Upper lobe of right lung (tissue), 1 donor: ENCODE data around the gene ANO5. TPM values are rescaled to one million over a fixed set of nuclear protein-coding genes. Genes with fewer than 3 reads are reported as not detected.
A peak's percentile ranks its signal among the peaks of the same experiment; 100 is the strongest.
"Not testable (repeated sequence)": the region's sequence is repeated elsewhere in the genome, so short reads cannot be mapped to it uniquely, and the experiment has no call there.

Experiments used
- ATAC-seq: fragments of 200-7000 bp; cut with Tn5 transposase; one replicate; pipeline ENCODE4 v1.9.1; 2020; ENCODE audit warnings: mild to moderate bottlenecking, moderate library complexity
- DNase-seq: peaks from one replicate; pipeline ENCODE4 v3.0.0-alpha.2; 2020
- H3K27ac ChIP-seq: fragments of 200-600 bp; one replicate; pipeline ENCODE4 v1.8.0; 2022
- H3K27me3 ChIP-seq: fragments of 200-600 bp; one replicate; pipeline ENCODE4 v1.8.0; 2022; ENCODE audit warnings: mild to moderate bottlenecking
- H3K36me3 ChIP-seq: fragments of 200-600 bp; one replicate; pipeline ENCODE4 v1.8.0; 2022
- H3K4me1 ChIP-seq: fragments of 200-600 bp; one replicate; pipeline ENCODE4 v1.8.0; 2022
- H3K4me3 ChIP-seq: fragments of 200-600 bp; one replicate; pipeline ENCODE4 v1.8.0; 2022; ENCODE audit warnings: mild to moderate bottlenecking
- H3K9me3 ChIP-seq: fragments of 200-600 bp; one replicate; pipeline ENCODE4 v1.8.0; 2022
- CTCF ChIP-seq: fragments of 200-600 bp; IDR thresholded peaks from one replicate; pipeline ENCODE4 v1.8.0; 2022; ENCODE audit warnings: antibody characterized with exemption
- intact Hi-C: fragments of 100-400 bp; cut with DNase I; formaldehyde crosslinking; loops from one replicate; pipeline ENCODE4 v1.11.0; 2022
- total RNA-seq: library from RNA; stranded (reverse); fragmentation: NEBNext Ultra II Directional; extraction: Animal tissue kit (Norgen Biotek cat#: 25700); gene quantifications from one replicate; pipeline ENCODE4 v1.2.1, GENCODE V29; 2021
- donor health status: DM: no; HTN: yes; CAD: no; lungs with severe emphysema.

The ANO5 gene
- total RNA-seq, 1 donor from 2014 or later: 5.9 TPM

DNA sequence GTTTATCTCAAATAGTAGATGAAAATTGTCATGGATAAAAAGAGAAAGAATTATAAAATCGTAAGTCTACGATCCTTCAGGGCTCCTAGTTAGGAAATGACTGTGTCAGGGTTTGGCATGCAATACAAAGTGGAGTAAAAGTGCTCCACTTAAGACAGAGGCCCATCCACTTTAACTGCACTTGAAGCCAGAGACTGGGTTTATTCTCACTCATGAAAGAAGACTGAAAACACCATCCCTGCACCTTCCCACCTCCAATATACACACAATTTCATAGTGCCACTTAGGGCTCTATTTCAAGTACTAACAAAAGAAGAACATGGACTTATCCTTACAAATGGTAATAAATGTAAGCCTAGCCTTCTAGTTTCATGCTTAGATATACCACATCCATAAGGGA lies 70.7 kb downstream of the ANO5 start:
- no peaks in the 10 kb centered on the region for H3K36me3 ChIP-seq
- intact Hi-C loops: no loop called here
- H3K27ac ChIP-seq: no peak overlapping the region
- peak; percentile 83 for ATAC-seq
- H3K4me1 ChIP-seq: no peaks in the 10 kb centered on the region
- DNase-seq: no peak
- H3K9me3 ChIP-seq: no peaks in the 10 kb centered on the region
- no peak overlapping the region for H3K4me3 ChIP-seq
- TF ChIP-seq CTCF: no peak
- H3K27me3 ChIP-seq: no peaks in the 10 kb centered on the region

- H3K27ac ChIP-seq, H3K9me3 ChIP-seq, intact Hi-C loops, H3K4me3 ChIP-seq, DNase-seq, H3K36me3 ChIP-seq, ATAC-seq, H3K4me1 ChIP-seq, H3K27me3 ChIP-seq: not testable (repeated sequence)
Measured at GRCh38 chr11:22268983-22269624, 76.2 kb downstream of the ANO5 start.

DNA sequence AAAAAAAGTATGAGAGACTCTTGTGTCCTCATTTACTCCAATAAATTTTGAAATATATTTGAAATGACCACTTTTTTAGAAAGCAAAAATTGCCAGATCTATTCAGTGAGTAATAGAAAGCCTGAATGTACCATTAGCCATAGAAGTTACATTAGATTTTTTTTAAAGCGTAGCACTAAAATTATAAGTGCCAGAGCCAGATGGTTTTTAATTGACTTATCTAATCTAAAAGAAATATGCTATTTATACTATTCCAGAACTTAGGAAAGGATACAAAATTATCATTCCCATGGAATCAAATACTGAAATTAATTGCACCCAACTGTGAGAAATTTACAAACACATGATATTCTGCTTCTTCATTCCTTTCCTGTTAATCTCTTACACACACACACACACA lies 80.9 kb downstream of the ANO5 start:
- H3K27ac ChIP-seq: no peak overlapping the region
- H3K9me3 ChIP-seq: no peaks in the 10 kb centered on the region
- no peaks in the 10 kb centered on the region for H3K27me3 ChIP-seq
- DNase-seq (no peak), ATAC-seq (no peak)
- H3K36me3 ChIP-seq: no peaks in the 10 kb centered on the region
- intact Hi-C loops: no loop called here
- peaks cover 6% of the 10 kb centered on the region for H3K4me1 ChIP-seq
- no peak for TF ChIP-seq CTCF
- no peak overlapping the region for H3K4me3 ChIP-seq

- no peak for TF ChIP-seq CTCF
- Histone ChIP-seq H3K27ac (no peak overlapping the region), H3K27me3 (no peaks in the 10 kb centered on the region), H3K4me3 (no peak overlapping the region), H3K4me1 (peaks cover 6% of the 10 kb centered on the region), H3K9me3 (no peaks in the 10 kb centered on the region), H3K36me3 (no peaks in the 10 kb centered on the region)
- ATAC-seq (no peak), DNase-seq (no peak)
- intact Hi-C loops: no loop called here
Measured at GRCh38 chr11:22275600-22275999, 82.7 kb downstream of the ANO5 start.

GRCh38 chr11:22276535-22276934 lies 83.7 kb downstream of the ANO5 start:
- no peaks in the 10 kb centered on the region for H3K9me3 ChIP-seq
- no peaks in the 10 kb centered on the region for H3K36me3 ChIP-seq
- peaks cover 6% of the 10 kb centered on the region for H3K4me1 ChIP-seq
- no peak overlapping the region for H3K27ac ChIP-seq
- no peak for TF ChIP-seq CTCF
- H3K27me3 ChIP-seq: no peaks in the 10 kb centered on the region
- DNase-seq (no peak), ATAC-seq (no peak)
- intact Hi-C loops: no loop called here
- no peak overlapping the region for H3K4me3 ChIP-seq

- ATAC-seq, DNase-seq, H3K9me3 ChIP-seq, intact Hi-C loops, H3K4me1 ChIP-seq, H3K27ac ChIP-seq, H3K4me3 ChIP-seq, H3K36me3 ChIP-seq, H3K27me3 ChIP-seq: not testable (repeated sequence)
Measured at GRCh38 chr11:22284991-22285390, 92.1 kb downstream of the ANO5 start.

- no peaks in the 10 kb centered on the region for H3K36me3 ChIP-seq
- no peak for TF ChIP-seq CTCF
- H3K4me3 ChIP-seq: no peak overlapping the region
- DNase-seq: no peak
- intact Hi-C loops: no loop called here
- ATAC-seq: no peak
- no peaks in the 10 kb centered on the region for H3K4me1 ChIP-seq
- H3K9me3 ChIP-seq: no peaks in the 10 kb centered on the region
- H3K27me3 ChIP-seq: no peaks in the 10 kb centered on the region
- H3K27ac ChIP-seq: no peak overlapping the region
Measured at GRCh38 chr11:22302368-22302767, 109.5 kb downstream of the ANO5 start.
